B cell (primary cell): Measurements from ENCODE around the gene MSN. TPM values are rescaled to one million over a fixed set of nuclear protein-coding genes. Genes with fewer than 3 reads are reported as not detected.
"Not testable (repeated sequence)": the region's sequence is repeated elsewhere in the genome, so short reads cannot be mapped to it uniquely, and the experiment has no call there.

Experiments
- ATAC-seq: fragments of 200-7000 bp; cut with Tn5 transposase; one replicate; pipeline ENCODE4 v1.10.0; 2021; ENCODE audit warnings: low read depth, mild to moderate bottlenecking, moderate number of reproducible peaks, moderate library complexity
- CTCF ChIA-PET: fragments of 350-600 bp; sonication (Branson Sonifier 250); formaldehyde crosslinking; loops from one replicate; lab custom pipeline; 2021; ENCODE audit warnings: antibody characterized with exemption, inconsistent platforms; lab: Charles Lee
- POLR2A ChIA-PET: fragments of 350-600 bp; sonication (Branson Sonifier 250); formaldehyde crosslinking; loops from one replicate; lab custom pipeline; 2021; ENCODE audit warnings: antibody characterized with exemption; lab: Charles Lee
- DNase-seq: peaks from one replicate; pipeline ENCODE4 v3.0.0; 2013
- H2AFZ ChIP-seq: 2 replicates; pipeline ENCODE4 v1.6.1; 2012; ENCODE audit warnings: mild to moderate bottlenecking, low read depth, low read length; ENCODE audit not compliant: insufficient read depth, poor library complexity, severe bottlenecking
- H3K27ac ChIP-seq, 2 donors: 1 replicate in 1 of 2; 2 replicates in 1 of 2; pipeline ENCODE4 v1.5.1; 2012 to 2013; ENCODE audit warnings: low read length in 2 of 2, mild to moderate bottlenecking in 2 of 2, moderate library complexity in 1 of 2
- H3K27me3 ChIP-seq, 4 experiments: fragments of 200-600 bp in 1 of 4; sonication (generic) in 1 of 4; replicated peaks in 1 of 4; 1 replicate in 2 of 4; 2 replicates in 2 of 4; pipeline versions ENCODE4 v1.6.1 to v1.7.0; 2013 to 2016; ENCODE audit warnings: low read length in 3 of 4, mild to moderate bottlenecking in 2 of 4, mixed read lengths in 1 of 4, moderate library complexity in 1 of 4; ENCODE audit not compliant: insufficient read depth in 4 of 4, control insufficient read depth in 3 of 4; ENCODE audit errors: control extremely low read depth in 1 of 4
- H3K36me3 ChIP-seq, 2 experiments: replicated peaks in 1 of 2; 1 replicate in 1 of 2; 2 replicates in 1 of 2; pipeline versions ENCODE4 v1.6.1 to v1.7.1; 2013; ENCODE audit warnings: low read length in 1 of 2; ENCODE audit not compliant: insufficient read depth in 2 of 2, control insufficient read depth in 1 of 2; ENCODE audit errors: control extremely low read depth in 1 of 2, extremely low read depth in 1 of 2
- H3K4me1 ChIP-seq, 2 donors: fragments of 200-600 bp in 1 of 2; sonication (generic) in 1 of 2; 1 replicate in 1 of 2; 2 replicates in 1 of 2; pipeline versions ENCODE4 v1.5.1 to v1.6.1; 2013 to 2017; ENCODE audit warnings: low read length in 2 of 2; ENCODE audit not compliant: control insufficient read depth in 2 of 2, insufficient read depth in 2 of 2
- H3K4me2 ChIP-seq: replicated peaks from 2 replicates; pipeline ENCODE3; 2012; ENCODE audit warnings: mild to moderate bottlenecking, low read depth, low read length; ENCODE audit not compliant: poor library complexity, severe bottlenecking
- H3K4me3 ChIP-seq, 5 experiments: fragments of 200-600 bp in 1 of 5; sonication (generic) in 1 of 5; 1 replicate in 3 of 5; 2 replicates in 2 of 5; pipeline versions ENCODE4 v1.5.1 to v1.7.0; 2011 to 2016; ENCODE audit warnings: low read length in 4 of 5, mild to moderate bottlenecking in 4 of 5, low read depth in 2 of 5, control low read depth in 1 of 5, moderate library complexity in 1 of 5; ENCODE audit not compliant: insufficient read depth in 1 of 5; ENCODE audit errors: control extremely low read depth in 1 of 5, extremely low read depth in 1 of 5
- H3K79me2 ChIP-seq: fragments of 200-600 bp; sonication (generic); one replicate; pipeline ENCODE4 v1.6.0; 2016; ENCODE audit warnings: low read length; ENCODE audit not compliant: control insufficient read depth, insufficient read depth
- H3K9ac ChIP-seq: fragments of 200-600 bp; sonication (generic); 2 replicates; pipeline ENCODE4 v1.6.1; 2017; ENCODE audit warnings: mild to moderate bottlenecking, low read length, moderate library complexity
- H3K9me3 ChIP-seq, 3 donors: one replicate each; pipeline versions ENCODE4 v1.6.1 to v1.7.1; 2013; ENCODE audit warnings: low read length in 2 of 3; ENCODE audit not compliant: control insufficient read depth in 2 of 3, insufficient read depth in 1 of 3; ENCODE audit errors: control extremely low read depth in 1 of 3
- H4K20me1 ChIP-seq: 2 replicates; pipeline ENCODE4 v1.6.0; 2012; ENCODE audit warnings: mild to moderate bottlenecking, low read length; ENCODE audit not compliant: insufficient read depth, control insufficient read depth, poor library complexity, severe bottlenecking
- H3K27ac Mint-ChIP-seq: one replicate; pipeline ENCODE4 v1.8.0; 2021; ENCODE audit warnings: mixed read lengths
- H3K27me3 Mint-ChIP-seq: one replicate; pipeline ENCODE4 v1.8.0; 2021; ENCODE audit warnings: mixed read lengths
- H3K4me1 Mint-ChIP-seq: one replicate; pipeline ENCODE4 v1.8.0; 2021; ENCODE audit warnings: mixed read lengths
- H3K4me3 Mint-ChIP-seq: one replicate; pipeline ENCODE4 v1.8.0; 2021; ENCODE audit warnings: mixed read lengths
- H3K9me3 Mint-ChIP-seq: one replicate; pipeline ENCODE4 v1.8.0; 2022; ENCODE audit warnings: mixed read lengths; ENCODE audit not compliant: insufficient read depth
- CTCF ChIP-seq: fragments of 200-600 bp; IDR thresholded peaks from one replicate; pipeline ENCODE4 v1.8.0; 2022; ENCODE audit warnings: antibody characterized with exemption, mild to moderate bottlenecking
- EZH2 ChIP-seq: IDR thresholded peaks from 2 replicates; pipeline ENCODE4 v1.6.1; 2012; ENCODE audit warnings: borderline replicate concordance, low read depth, mild to moderate bottlenecking, moderate library complexity, low read length; ENCODE audit not compliant: insufficient read depth, poor library complexity, severe bottlenecking
- WGBS: methylation state at CpG from one replicate; pipeline ENCODE4 v1.1.5; 2013; ENCODE audit warnings: missing lambda C conversion rate; ENCODE audit not compliant: insufficient coverage; 5-methylcytosine and 5-hydroxymethylcytosine counted together
- intact Hi-C: fragments of 100-400 bp; cut with micrococcal nuclease; formaldehyde crosslinking; loops from one replicate; pipeline ENCODE4 v1.10.0; 2022
- polyA plus RNA-seq: library from polyadenylated mRNA; depleted of rRNA; stranded (reverse); fragments of >200 nt; gene quantifications from 2 replicates; pipeline ENCODE4 v1.2.3, GENCODE V29; 2012
- total RNA-seq, 2 donors: library from RNA; stranded (reverse); fragments of 120-200 nt in 1 of 2; gene quantifications; 1 replicate in 1 of 2; 2 replicates in 1 of 2; pipeline versions ENCODE4 v1.2.3 to v1.2.4, GENCODE V29; 2013 to 2022

Gene MSN
- total and polyA plus RNA-seq, 2 donors (not counting 1 experiment from before 2014, with no cell fraction given), result 181 to 414 TPM

- Mint-ChIP-seq H3K9me3 (no peaks in the 10 kb centered on the region), H3K4me1 (no peaks in the 10 kb centered on the region), H3K27me3 (no peaks in the 10 kb centered on the region), H3K27ac (no peak overlapping the region), H3K4me3 (no peak overlapping the region)
- no CpG with 5 or more reads among the region's 2 CpGs for WGBS
- Histone ChIP-seq H3K9me3 (no peaks in the 10 kb centered on the region), H3K4me1 (no peaks in the 10 kb centered on the region), H3K36me3 (no peaks in the 10 kb centered on the region), H3K9ac (no peak overlapping the region), H3K79me2 (no peaks in the 10 kb centered on the region), H2AFZ (no peak overlapping the region), H3K27me3 (no peaks in the 10 kb centered on the region), H4K20me1 (no peaks in the 10 kb centered on the region), H3K4me3 (no peak overlapping the region), H3K27ac (no peak overlapping the region), H3K4me2 (no peak overlapping the region)
- ATAC-seq (no peak), DNase-seq (no peak)
- intact Hi-C loops, result no loop called here
- CTCF ChIA-PET, result no interaction called here
- TF ChIP-seq EZH2 (no peak), CTCF (no peak)
- POLR2A ChIA-PET, result no interaction called here
Observed at GRCh38 chrX:65635822-65636221, 31.6 kb upstream of the MSN start.

DNA sequence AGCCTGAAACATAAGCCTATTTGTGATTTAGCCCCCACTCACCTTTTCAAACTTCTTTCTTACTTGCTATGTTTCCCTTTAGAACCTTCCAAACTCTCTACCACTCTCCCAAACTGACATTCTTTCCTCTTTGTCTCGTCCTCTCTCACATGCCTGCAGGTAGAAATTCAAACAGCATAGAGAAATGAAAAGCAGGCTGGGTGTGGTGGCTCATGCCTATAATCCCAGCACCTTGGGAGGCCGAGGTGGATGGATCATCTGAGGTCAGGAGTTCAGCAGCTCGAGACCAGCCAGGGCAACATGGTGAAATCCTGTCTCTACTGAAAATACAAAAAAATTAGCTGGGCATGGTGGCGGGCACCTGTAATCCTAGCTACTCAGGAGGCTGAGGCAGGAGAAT is 31.2 kb upstream of the MSN start:
- H3K4me3 Mint-ChIP-seq, H3K36me3 ChIP-seq, H2AFZ ChIP-seq, H3K9ac ChIP-seq, intact Hi-C loops, H3K79me2 ChIP-seq, H3K4me1 ChIP-seq, H3K27ac ChIP-seq, H3K27me3 Mint-ChIP-seq, H4K20me1 ChIP-seq, POLR2A ChIA-PET, DNase-seq, H3K9me3 ChIP-seq, ATAC-seq, CTCF ChIA-PET, H3K27me3 ChIP-seq, H3K4me1 Mint-ChIP-seq, H3K27ac Mint-ChIP-seq, H3K4me2 ChIP-seq, H3K4me3 ChIP-seq, H3K9me3 Mint-ChIP-seq: not testable (repeated sequence)
- WGBS, result no CpG with 5 or more reads among the region's 4 CpGs
